ENCODE measurements around the gene PPEF2.

- TF ChIP-seq ZFP3 (CRISPR knock-in tag; IDR thresholded peaks at IDR 0.05) (no peak), ISL1 (CRISPR knock-in tag; IDR thresholded peaks at IDR 0.05) (no peak), ARNTL (CRISPR knock-in tag; IDR thresholded peaks at IDR 0.05; ENCODE audit: borderline replicate concordance, low read depth) (no peak), CREB5 (CRISPR knock-in tag; IDR thresholded peaks at IDR 0.05; ENCODE audit: low read depth) (no peak), SNAI2 (CRISPR knock-in tag; IDR thresholded peaks at IDR 0.05) (no peak)
Observed at GRCh38 chr4:75817901-75818300, 84.4 kb downstream of the PPEF2 start.

Measured in SK-N-SH treated with all-trans-retinoic acid at 6 μM for 48 hours (cell line).